GM21619 (cell line): ENCODE results near the gene CCNB1.
"Not testable (repeated sequence)": the region's sequence is repeated elsewhere in the genome, so short reads cannot be mapped to it uniquely, and the experiment has no call there.

Experiments used
- ATAC-seq: cut with Tn5 transposase; IDR thresholded peaks from one replicate; pipeline ENCODE4 v1.9.1; 2021; ENCODE audit not compliant: unreplicated experiment

Gene CCNB1

DNA sequence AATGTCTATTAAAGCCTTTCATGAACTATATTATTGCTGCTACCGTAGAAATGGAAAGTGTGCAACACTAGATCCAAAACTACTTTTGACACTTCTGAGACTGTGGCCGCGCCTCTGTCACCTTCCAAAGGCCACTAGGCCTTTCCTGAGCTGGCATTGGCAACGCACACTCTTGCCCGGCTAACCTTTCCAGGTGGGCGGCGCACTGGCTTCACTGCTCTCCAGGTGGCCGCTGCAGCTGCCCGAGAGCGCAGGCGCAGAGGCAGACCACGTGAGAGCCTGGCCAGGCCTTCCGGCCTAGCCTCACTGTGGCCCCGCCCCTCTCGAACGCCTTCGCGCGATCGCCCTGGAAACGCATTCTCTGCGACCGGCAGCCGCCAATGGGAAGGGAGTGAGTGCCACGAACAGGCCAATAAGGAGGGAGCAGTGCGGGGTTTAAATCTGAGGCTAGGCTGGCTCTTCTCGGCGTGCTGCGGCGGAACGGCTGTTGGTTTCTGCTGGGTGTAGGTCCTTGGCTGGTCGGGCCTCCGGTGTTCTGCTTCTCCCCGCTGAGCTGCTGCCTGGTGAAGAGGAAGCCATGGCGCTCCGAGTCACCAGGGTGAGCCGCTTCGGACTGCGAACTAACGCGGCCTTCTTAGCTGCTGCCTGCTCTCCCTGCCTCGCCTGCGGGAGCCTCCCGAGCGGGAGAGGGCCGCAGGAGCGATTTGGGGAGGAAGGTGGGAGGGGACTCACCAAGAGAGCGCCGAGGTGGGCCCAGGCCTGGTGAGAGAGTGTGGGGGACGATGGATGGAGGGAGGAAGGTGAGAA lies at the start of gene CCNB1:
CCNB1 (plus strand) TSS at position 465 of the 807 bp plus-strand sequence; CDS start at position 578, 113 bp downstream.
- peak; percentile 99 for ATAC-seq

- ATAC-seq: no peak
These were observed 37.5 kb upstream of the CCNB1 start for GRCh38 chr5:69129413-69129812.

GRCh38 chr5:69130241-69130640 lies 36.7 kb upstream of the CCNB1 start:
- ATAC-seq: no peak

DNA sequence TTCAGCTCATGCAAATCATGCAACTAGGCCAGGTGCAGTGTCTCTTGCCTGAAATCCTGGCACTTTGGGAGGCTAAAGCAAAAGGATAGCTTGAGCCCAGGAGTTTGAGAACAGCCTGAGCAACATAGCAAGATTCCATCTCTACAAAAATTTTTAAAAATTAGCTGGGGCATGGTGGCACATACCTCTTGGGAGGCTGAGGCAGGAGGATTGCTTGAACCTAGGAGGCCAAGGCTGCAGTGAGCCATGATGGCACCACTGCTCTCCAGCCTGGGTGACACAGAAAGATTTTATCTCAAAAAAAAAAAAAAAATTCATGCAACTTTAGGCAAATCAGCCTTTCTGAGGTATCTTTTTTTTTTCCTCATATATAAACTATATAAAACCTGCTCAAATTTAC lies 35.6 kb upstream of the CCNB1 start:
- no peak for ATAC-seq

- ATAC-seq: no peak
These were observed 32.8 kb upstream of the CCNB1 start for GRCh38 chr5:69134126-69134525.

DNA sequence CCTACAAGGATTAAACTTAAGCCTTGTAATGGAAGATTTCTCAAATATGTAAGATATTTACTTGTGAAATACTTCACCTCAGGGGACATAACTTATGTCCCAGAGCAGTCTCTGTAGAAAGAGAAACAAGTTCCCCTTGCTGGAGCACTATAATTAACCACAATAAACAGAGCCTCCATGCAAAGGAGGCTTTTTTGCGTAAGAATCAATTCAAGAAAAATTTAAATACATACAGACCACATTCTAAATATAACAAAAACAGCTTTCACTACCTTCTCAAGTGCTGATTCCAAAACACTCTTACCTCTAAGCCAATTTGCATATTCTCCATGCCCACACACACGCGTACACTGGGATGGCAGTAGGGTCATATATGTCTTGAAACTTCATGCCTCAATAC lies 30.7 kb upstream of the CCNB1 start:
- ATAC-seq: peak; percentile 92

- not testable (repeated sequence) for ATAC-seq
These were observed 29.7 kb upstream of the CCNB1 start for GRCh38 chr5:69137208-69137607.

GRCh38 chr5:69137807-69138206 lies 29.1 kb upstream of the CCNB1 start:
- ATAC-seq: no peak

- no peak for ATAC-seq
These were observed 28.2 kb upstream of the CCNB1 start for GRCh38 chr5:69138766-69139165.

- not testable (repeated sequence) for ATAC-seq
These were observed 26.7 kb upstream of the CCNB1 start for GRCh38 chr5:69140239-69140638.

DNA sequence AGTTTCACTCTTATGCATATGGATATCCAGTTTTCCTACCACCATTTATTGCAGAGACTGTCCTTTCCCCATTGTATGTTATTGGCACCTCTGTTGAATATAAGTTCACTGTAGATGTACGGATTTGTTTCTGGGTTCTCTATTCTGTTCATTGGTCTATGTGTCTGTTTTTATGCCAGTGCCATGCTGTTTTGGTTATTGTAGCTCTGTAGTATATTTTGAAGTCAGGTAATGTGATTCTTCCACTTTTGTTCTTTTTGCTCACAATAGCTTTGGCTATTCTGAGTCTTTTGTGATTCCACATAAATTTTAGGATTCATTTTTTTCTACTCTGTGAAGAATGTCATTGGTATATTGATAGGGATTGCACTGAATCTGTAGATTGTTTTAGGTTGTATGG lies 26.1 kb upstream of the CCNB1 start:
- no peak for ATAC-seq

DNA sequence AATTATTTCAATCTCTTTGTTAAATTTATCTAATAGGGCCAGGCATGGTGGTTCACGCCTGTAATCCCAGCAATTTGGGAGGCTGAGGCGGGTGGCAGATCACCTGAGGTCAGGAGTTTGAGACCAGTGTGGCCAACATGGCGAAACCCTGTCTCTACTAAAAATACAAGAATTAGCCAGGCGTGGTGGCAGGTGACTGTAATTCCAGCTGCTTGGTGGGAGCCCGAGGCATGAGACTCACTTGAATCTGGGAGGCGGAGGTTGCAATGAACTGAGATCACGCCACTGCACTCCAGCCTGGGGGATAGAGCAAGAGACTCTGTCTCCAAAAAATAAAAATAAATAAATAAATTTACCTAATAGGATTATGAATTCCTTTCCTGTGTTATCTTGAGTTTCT lies 18.4 kb upstream of the CCNB1 start:
- ATAC-seq: not testable (repeated sequence)

DNA sequence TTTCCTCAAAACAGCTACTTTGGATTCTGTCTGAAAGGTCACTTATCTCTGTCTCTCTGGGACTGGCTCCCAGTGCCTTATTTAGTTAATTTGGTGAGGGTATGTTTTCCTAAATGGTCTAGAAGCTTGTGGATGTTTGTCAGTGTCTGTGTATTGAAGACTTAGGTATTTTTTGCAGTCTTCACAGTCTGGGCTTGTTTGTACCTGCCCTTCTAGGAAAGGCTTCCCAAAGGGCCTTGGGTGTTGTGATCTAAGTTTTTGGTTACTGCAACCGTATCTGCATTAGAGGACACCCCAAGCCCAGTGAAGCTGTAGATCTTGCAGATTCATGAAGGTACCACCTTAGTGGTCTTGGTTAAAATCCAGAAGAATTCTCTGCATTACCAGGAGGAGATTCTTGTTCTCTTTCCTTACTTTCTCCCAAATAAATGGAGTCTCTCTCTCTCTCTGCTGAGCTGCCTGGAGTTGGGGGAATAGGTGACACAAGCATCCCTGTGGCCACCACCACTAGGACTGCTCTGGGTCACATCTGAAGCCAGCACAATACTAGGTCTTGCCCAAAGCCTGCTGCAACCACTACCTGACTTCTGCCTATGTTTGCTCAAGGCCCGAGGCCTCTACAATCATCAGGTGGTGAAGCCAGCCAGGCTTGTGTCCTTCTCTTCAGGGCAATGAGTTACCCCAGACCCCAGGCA lies 17.8 kb upstream of the CCNB1 start:
- ATAC-seq: no peak

DNA sequence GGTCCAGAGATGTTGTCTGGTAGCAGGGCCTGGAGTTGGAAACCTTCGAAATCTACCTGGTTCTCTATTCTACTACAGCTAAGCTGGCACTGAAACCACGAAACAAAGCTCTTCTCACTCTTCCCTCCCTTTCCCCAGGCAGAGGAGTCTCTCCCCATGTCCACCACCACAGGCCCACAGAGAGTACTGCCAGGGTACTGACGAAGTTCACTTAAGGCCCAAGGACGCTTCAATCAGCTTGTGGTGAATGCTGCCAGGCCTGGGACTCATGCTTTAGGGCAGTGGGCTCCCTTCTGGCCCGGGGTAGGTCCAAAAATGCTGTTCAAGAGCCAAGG lies 17.3 kb upstream of the CCNB1 start:
- no peak for ATAC-seq

- no peak for ATAC-seq
These were observed 14.2 kb upstream of the CCNB1 start for GRCh38 chr5:69152731-69153130.

DNA sequence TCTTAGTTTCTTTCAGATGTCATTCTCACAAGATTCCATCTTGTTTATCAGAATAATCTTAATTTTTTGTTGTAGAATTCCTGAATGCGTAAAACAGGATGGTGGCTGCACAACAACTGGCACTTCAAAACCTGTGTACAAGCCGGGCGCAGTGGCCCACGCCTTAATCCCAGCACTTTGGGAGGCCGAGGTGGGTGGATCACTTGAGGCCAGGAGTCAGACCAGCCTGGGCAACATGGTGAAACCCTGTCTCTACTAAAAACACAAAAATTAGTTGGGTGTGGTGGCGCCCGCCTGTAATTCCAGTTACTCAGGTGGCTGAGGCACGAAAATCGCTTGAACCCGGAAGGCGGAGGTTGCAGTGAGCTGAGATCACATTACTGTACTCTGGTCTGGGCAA lies 10.5 kb upstream of the CCNB1 start:
- no peak for ATAC-seq

DNA sequence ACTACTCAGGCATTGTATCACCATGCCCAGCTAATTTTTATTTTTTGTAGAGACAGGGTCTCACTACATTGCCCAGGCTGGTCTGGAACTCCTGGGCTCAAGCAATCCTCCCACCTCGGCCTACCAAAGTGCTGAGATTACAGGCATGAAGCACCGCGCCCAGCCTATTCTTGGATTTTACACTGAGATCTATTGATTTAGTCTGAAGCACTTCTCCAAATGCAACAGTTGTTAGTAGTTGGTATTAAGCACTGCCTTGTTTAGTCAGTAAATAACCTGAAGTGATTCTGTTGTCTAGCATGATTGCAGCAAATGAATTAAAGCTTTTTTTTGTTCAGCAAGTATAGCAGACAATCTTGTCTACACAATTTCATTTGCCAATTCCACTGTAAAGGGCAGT lies 8.9 kb upstream of the CCNB1 start:
- ATAC-seq: no peak

DNA sequence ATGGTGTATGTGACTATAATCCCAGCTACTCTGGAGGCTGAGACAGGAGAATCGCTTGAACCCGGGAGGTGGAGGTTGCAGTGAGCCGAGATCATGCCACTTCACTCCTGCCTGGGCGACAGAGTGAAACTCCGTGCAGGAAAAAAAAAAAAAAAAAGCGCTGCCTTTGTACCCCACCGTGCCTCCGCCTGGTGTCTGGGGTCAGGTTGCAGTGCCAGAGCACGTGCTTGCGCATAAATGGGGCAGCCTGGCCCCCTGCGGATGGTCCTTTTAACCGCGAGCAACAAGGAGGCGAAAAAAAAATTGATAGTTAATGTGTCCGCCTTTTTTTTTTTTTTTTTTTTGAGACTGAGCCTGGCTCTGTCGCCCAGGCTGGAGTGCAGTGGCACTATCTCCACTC lies 6.3 kb upstream of the CCNB1 start:
- no peak for ATAC-seq

GRCh38 chr5:69167493-69167855 lies 524 bp downstream of the CCNB1 start:
- no peak for ATAC-seq

DNA sequence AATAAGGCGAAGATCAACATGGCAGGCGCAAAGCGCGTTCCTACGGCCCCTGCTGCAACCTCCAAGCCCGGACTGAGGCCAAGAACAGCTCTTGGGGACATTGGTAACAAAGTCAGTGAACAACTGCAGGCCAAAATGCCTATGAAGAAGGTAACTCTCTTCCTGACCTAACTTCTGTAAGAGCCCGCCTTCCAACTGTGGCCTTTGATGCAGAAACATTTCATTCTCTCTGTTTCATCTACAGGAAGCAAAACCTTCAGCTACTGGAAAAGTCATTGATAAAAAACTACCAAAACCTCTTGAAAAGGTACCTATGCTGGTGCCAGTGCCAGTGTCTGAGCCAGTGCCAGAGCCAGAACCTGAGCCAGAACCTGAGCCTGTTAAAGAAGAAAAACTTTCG lies 979 bp downstream of the CCNB1 start:
- ATAC-seq: no peak

DNA sequence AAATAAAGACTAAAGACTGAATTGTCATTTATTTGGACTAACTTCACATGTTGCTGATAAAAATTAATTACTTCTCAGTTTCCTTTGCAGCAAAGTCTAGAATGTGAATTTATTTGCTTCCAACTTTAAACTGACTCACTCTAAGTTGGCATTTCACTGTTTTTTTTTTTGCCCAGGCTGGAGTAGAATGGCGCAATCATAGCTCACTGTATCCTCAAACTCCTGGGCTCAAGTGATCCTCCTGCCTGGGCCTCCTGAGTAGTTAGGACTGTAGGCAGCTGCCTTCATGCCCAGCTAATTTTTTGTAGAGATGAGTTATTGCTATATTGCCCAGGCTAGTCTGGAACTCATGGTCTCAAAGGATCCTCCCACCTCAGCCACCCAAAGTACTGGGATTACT lies 3.5 kb downstream of the CCNB1 start:
- ATAC-seq: no peak

GRCh38 chr5:69170969-69171368 lies 4.0 kb downstream of the CCNB1 start:
- ATAC-seq: no peak
